Transverse colon (tissue), 4 donors: ENCODE measurements around the gene LY6G6C. TPM values are rescaled to one million over a fixed set of nuclear protein-coding genes. Genes with fewer than 3 reads are reported as not detected.

ENCODE experiments used
- DNase-seq: peaks from one replicate; pipeline ENCODE4 v3.0.0-alpha.2; 2019
- H3K27ac ChIP-seq, 4 donors: fragments of 200-600 bp; sonication (generic); 2 replicates each; pipeline ENCODE4 v1.5.1; 2016 to 2018; ENCODE audit warnings: inconsistent platforms in 4 of 4
- H3K27me3 ChIP-seq: fragments of 200-600 bp; sonication (generic); 2 replicates; pipeline ENCODE4 v1.5.1; 2017; ENCODE audit warnings: inconsistent platforms
- H3K36me3 ChIP-seq, 4 donors: fragments of 200-600 bp; sonication (generic); 2 replicates each; pipeline ENCODE4 v1.5.1; 2017 to 2019; ENCODE audit warnings: inconsistent platforms in 4 of 4
- H3K4me1 ChIP-seq, 4 donors: fragments of 200-600 bp; sonication (generic); 2 replicates each; pipeline ENCODE4 v1.5.1; 2017 to 2020; ENCODE audit warnings: inconsistent platforms in 4 of 4
- H3K4me3 ChIP-seq, 4 donors: fragments of 200-600 bp; sonication (generic); 1 replicate in 1 of 4; 2 replicates in 3 of 4; pipeline versions ENCODE4 v1.5.1 to v1.6.1; 2017 to 2019; ENCODE audit warnings: inconsistent platforms in 4 of 4
- H3K9me3 ChIP-seq, 2 donors: fragments of 200-600 bp; sonication (generic); 2 replicates each; pipeline ENCODE4 v1.5.1; 2017 to 2019; ENCODE audit warnings: inconsistent platforms in 2 of 2
- EP300 ChIP-seq: sonication (generic); formaldehyde crosslinking; IDR thresholded peaks from one replicate; pipeline ENCODE4 v1.6.1; 2017; ENCODE audit warnings: antibody characterized with exemption, low read depth
- POLR2A ChIP-seq: fragments of 450-650 bp; IDR thresholded peaks from one replicate; pipeline ENCODE4 v1.6.1; 2016; ENCODE audit warnings: antibody characterized with exemption, mild to moderate bottlenecking, moderate library complexity
- POLR2AphosphoS5 ChIP-seq, 3 donors: sonication (generic); formaldehyde crosslinking; IDR thresholded peaks; one replicate each; pipeline ENCODE4 v1.6.1; 2016; ENCODE audit warnings: antibody characterized with exemption in 3 of 3
- WGBS, 2 donors: methylation state at CpG; one replicate each; pipeline ENCODE4 v1.1.5; 2018; ENCODE audit warnings: low coverage in 1 of 2; 5-methylcytosine and 5-hydroxymethylcytosine counted together
- in situ Hi-C, 4 donors: fragments of 200-750 bp; cut with MboI; loops; one replicate each; pipeline versions ENCODE4 v1.15.0 to v1.15.1; 2017; ENCODE audit warnings: low sequenced_read_pairs in 3 of 4, low pct_ligation_motif_present in 1 of 4, low pct_unique_long_range_greater_than_20kb in 1 of 4
- intact Hi-C: fragments of 100-400 bp; cut with DNase I; formaldehyde crosslinking; loops from one replicate; pipeline ENCODE4 v1.15.1; 2023; ENCODE audit warnings: low total_unique reads
- total RNA-seq, 4 donors: library from RNA; depleted of rRNA; stranded (reverse); fragments of >200 nt; gene quantifications; one replicate each; pipeline ENCODE4 v1.1.0, GENCODE V29; 2016
- TF ChIP-seq, protein P1 (sequence below), 5 experiments: fragments of 200-600 bp in 3 of 5; fragments of 450-650 bp in 2 of 5; sonication (generic) in 3 of 5; IDR thresholded peaks; 1 replicate in 2 of 5; 2 replicates in 3 of 5; pipeline ENCODE4 v1.5.1; 2016 to 2017; ENCODE audit warnings: antibody characterized with exemption in 5 of 5, inconsistent platforms in 3 of 5, mild to moderate bottlenecking in 2 of 5, moderate library complexity in 1 of 5

Gene LY6G6C
- total RNA-seq, 4 donors from 2014 or later = not detected

DNA sequence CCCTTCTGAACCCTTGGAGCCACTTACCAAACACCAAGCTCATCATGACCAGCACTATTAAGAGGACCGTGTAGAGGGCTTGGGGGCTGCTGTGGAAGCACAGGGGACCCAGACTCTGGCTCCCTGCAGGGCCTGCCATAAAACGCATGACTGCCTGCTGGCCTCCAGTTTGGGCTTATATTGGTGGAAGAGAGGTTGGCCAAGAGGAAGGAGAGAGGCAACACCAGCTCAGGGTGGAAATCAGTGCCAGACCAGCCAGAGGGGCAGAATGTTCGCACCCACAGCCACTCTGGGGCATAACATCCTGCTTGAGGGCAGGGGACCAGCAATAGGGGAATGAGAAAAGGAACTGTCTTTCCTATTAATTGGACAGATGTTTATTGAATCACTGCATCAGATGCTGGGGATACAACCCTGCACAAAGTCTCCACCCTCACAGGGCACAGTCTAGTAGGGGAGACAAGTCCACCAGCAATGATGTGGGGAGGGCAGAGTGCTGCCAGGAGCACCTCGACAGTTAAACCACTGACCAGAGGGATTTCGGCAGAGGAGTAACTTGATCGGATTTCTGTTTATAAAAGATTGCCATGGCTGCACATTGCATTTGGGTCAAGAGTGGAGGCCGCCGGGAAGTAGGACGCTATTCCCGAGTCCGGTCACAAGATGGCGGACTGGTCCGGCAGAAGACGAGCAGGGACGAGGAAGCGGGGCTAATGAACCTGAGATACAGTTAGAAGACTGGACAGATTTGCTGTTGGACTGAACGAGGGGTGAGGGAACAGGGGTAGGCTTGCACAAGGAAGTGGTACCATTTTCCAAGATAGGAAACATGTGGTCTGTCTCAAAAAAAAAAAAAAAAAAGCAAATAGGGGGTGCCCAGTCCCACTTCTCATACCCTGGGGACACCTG lies 41.1 kb downstream of the LY6G6C start, which contains the start of gene LY6G5C:
Gene LY6G5C (minus strand): TSS at position 842 of the 909 bp plus-strand sequence. CDS start 694 bp downstream, at position 148.
- peak; percentile 89 for DNase-seq
- WGBS, 2 donors = 0 to 12% methylated on average over 12 to 16 of the region's 17 CpGs
- Histone ChIP-seq H3K4me1 (peaks cover 5 to 26% (median 11%) of the 10 kb centered on the region in 4 donors), H3K4me3 (peak within 1 kb of the TSS; percentile 42 to 63 (median 43)), H3K36me3 (no peaks in the 10 kb centered on the region), H3K27ac (peak within 1 kb of the TSS; percentile 70 to 85 (median 78)), H3K9me3 (no peaks in the 10 kb centered on the region), H3K27me3 (no peaks in the 10 kb centered on the region)
- in situ Hi-C loops = loop anchor here in 1 of 4 donors (10.0 kb wide), 1 partner anchor 84 kb away; the partner anchor contains the start of gene SAPCD1
- intact Hi-C loops = loop anchor here (10.0 kb wide), 1 partner anchor 154 kb away; no protein-coding TSS in a partner anchor
- TF ChIP-seq, protein P1, sequence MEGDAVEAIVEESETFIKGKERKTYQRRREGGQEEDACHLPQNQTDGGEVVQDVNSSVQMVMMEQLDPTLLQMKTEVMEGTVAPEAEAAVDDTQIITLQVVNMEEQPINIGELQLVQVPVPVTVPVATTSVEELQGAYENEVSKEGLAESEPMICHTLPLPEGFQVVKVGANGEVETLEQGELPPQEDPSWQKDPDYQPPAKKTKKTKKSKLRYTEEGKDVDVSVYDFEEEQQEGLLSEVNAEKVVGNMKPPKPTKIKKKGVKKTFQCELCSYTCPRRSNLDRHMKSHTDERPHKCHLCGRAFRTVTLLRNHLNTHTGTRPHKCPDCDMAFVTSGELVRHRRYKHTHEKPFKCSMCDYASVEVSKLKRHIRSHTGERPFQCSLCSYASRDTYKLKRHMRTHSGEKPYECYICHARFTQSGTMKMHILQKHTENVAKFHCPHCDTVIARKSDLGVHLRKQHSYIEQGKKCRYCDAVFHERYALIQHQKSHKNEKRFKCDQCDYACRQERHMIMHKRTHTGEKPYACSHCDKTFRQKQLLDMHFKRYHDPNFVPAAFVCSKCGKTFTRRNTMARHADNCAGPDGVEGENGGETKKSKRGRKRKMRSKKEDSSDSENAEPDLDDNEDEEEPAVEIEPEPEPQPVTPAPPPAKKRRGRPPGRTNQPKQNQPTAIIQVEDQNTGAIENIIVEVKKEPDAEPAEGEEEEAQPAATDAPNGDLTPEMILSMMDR (IDR thresholded peaks at IDR 0.05) = peak; percentile 52 to 78 (median 69)
- peak in 2 of 3 donors; percentile 23 to 57 for TF ChIP-seq POLR2AphosphoS5 (IDR thresholded peaks at IDR 0.05)
- no peak for TF ChIP-seq POLR2A
- TF ChIP-seq EP300 = no peak

- intact Hi-C loops = no loop called here
- Histone ChIP-seq H3K27ac (no peak overlapping the region), H3K36me3 (no peaks in the 10 kb centered on the region), H3K4me1 (peaks cover 5 to 22% (median 11%) of the 10 kb centered on the region in 4 donors), H3K4me3 (no peak overlapping the region), H3K27me3 (no peaks in the 10 kb centered on the region), H3K9me3 (no peaks in the 10 kb centered on the region)
- 64 to 75% methylated on average over 6 to 8 of the region's 8 CpGs for WGBS, 2 donors
- DNase-seq = no peak
- in situ Hi-C loops = loop anchor here in 1 of 4 donors (10.0 kb wide), 1 partner anchor 277 kb away; the partner anchor contains the start of genes NELFE and SKIC2
- TF ChIP-seq, protein P1 (IDR thresholded peaks at IDR 0.05) = no peak
- TF ChIP-seq POLR2AphosphoS5 (IDR thresholded peaks at IDR 0.05) (no peak), EP300 (no peak), POLR2A (no peak)
Observed at GRCh38 chr6:31677955-31678354, 43.6 kb downstream of the LY6G6C start.

DNA sequence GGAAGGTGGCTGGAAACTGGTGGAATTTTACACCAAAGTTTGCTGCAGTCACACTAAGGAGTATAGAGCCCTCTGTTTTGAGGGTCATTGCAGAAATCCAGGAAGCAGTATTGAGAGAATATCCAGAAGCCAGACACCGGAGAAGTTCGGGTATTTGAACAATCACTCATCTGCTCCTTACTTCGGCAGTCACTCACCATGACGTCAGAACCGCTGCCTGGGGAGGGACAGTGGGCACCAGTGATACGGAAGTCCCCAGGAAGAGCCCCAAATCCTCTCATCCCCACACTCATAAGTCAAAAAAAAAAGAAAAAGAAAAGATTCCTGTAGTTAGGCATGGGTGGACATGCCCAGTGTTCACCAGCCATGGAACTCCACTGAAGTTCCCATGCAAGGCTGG lies 44.6 kb downstream of the LY6G6C start:
- peaks cover 0 to 8% (median 3%) of the 10 kb centered on the region in 4 donors for H3K36me3 ChIP-seq
- peaks cover 5 to 17% (median 10%) of the 10 kb centered on the region in 4 donors for H3K4me1 ChIP-seq
- intact Hi-C loops = no loop called here
- DNase-seq = no peak
- H3K27me3 ChIP-seq = no peaks in the 10 kb centered on the region
- H3K27ac ChIP-seq = no peak overlapping the region
- H3K9me3 ChIP-seq = no peaks in the 10 kb centered on the region
- TF ChIP-seq, protein P1 (IDR thresholded peaks at IDR 0.05) = no peak
- no peak for TF ChIP-seq POLR2AphosphoS5 (IDR thresholded peaks at IDR 0.05)
- TF ChIP-seq POLR2A = no peak
- TF ChIP-seq EP300 = no peak
- 83 to 85% methylated on average over 5 to 6 of the region's 6 CpGs for WGBS, 2 donors
- in situ Hi-C loops = loop anchor here in 1 of 4 donors (10.0 kb wide), 1 partner anchor 278 kb away; the partner anchor contains the start of genes NELFE and SKIC2
- no peak overlapping the region for H3K4me3 ChIP-seq

- H3K4me1 ChIP-seq = peaks cover 1 to 12% (median 5%) of the 10 kb centered on the region in 4 donors
- DNase-seq = no peak
- H3K27me3 ChIP-seq = no peaks in the 10 kb centered on the region
- 73% methylated on average over 4 of the region's 4 CpGs; no CpG with 5 or more reads in 1 of the 2 donors for WGBS, 2 donors
- no peak overlapping the region for H3K4me3 ChIP-seq
- H3K9me3 ChIP-seq = no peaks in the 10 kb centered on the region
- H3K36me3 ChIP-seq = peaks cover 0 to 13% (median 4%) of the 10 kb centered on the region in 4 donors
- TF ChIP-seq POLR2AphosphoS5 (IDR thresholded peaks at IDR 0.05) (no peak), EP300 (no peak)
- no peak overlapping the region for H3K27ac ChIP-seq
- intact Hi-C loops (no loop called here), in situ Hi-C loops (loop anchor here in 1 of 4 donors (10.0 kb wide), 1 partner anchor 278 kb away; the partner anchor contains the start of genes NELFE and SKIC2)
Observed at GRCh38 chr6:31676322-31676903, 45.1 kb downstream of the LY6G6C start.
